Frontal cortex (tissue), 4 donors: ENCODE data around the gene RASGRP4. TPM values are rescaled to one million over a fixed set of nuclear protein-coding genes. Genes with fewer than 3 reads are reported as not detected.
"Not testable (repeated sequence)": the region's sequence is repeated elsewhere in the genome, so short reads cannot be mapped to it uniquely, and the experiment has no call there.

Source experiments
- DNase-seq, 2 donors: peaks; one replicate each; pipeline ENCODE4 v3.0.0; 2012; ENCODE audit warnings: low spot score in 2 of 2
- FAIRE-seq: peaks from 2 replicates; lab custom pipeline; 2012; peaks lifted over from hg19 to GRCh38; lab: Jason Lieb, UNC
- total RNA-seq: library from RNA; depleted of rRNA; stranded (reverse); fragments of >200 nt; gene quantifications from one replicate; pipeline ENCODE4 v1.2.3, GENCODE V29; 2014
- donor health status: control.
- donor health status: control.
- donor health status: control.

RASGRP4 gene
- total RNA-seq = under 0.01 TPM

GRCh38 chr19:38425810-38426466, at the start of gene RASGRP4:
Gene RASGRP4 (minus strand): TSS chr19:38426219. CDS start chr19:38426091, 128 bp downstream.
- DNase-seq (no peak), FAIRE-seq (no peak)

- FAIRE-seq = no peak
- DNase-seq = no peak
Observed at GRCh38 chr19:38475176-38475575, 49.2 kb upstream of the RASGRP4 start.

DNA sequence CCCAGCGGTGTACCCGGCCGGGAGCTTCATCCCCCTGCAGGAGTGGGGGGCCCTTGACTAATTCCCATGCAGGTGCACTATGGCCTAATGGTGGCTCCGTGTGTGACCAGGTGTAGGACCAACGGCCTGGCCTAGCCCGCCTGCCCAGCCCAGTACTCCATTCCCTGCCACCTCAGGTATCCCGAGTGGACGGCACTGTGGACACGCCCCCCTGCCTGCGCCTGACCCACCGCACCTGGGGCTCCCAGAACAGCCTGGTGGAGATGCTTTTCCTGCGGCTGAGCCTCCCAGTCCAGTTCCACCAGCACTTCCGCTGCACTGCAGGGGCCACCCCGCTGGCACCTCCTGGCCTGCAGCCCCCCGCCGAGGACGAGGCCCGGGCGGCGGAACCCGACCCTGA, 47.2 kb upstream of the RASGRP4 start:
- DNase-seq (no peak), FAIRE-seq (no peak)

- FAIRE-seq = not testable (repeated sequence)
Observed at GRCh38 chr19:38472725-38473124, 46.7 kb upstream of the RASGRP4 start.

GRCh38 chr19:38470788-38471480, 44.9 kb upstream of the RASGRP4 start:
- DNase-seq (no peak), FAIRE-seq (no peak)

More at GRCh38 chr19:38472725-38473124, 46.7 kb upstream of the RASGRP4 start:
- DNase-seq = not testable (repeated sequence)

DNA sequence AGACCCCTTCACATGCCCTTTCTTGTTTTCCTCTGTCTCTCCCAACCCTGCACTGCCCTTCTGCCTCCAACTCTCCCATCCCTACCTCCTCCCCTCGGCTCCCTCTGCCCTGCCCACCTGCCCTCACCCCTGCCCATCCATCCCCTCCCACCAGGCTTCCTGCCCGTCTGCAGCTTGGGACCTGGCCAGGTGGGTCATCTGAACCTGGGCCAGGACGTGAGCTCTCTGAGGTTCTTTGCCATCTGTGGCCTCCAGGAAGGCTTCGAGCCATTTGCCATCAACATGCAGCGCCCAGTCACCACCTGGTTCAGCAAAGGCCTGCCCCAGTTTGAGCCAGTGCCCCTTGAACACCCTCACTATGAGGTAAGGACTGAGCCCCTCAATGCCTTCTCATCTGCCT, 43.1 kb upstream of the RASGRP4 start:
- no peak for FAIRE-seq

DNA sequence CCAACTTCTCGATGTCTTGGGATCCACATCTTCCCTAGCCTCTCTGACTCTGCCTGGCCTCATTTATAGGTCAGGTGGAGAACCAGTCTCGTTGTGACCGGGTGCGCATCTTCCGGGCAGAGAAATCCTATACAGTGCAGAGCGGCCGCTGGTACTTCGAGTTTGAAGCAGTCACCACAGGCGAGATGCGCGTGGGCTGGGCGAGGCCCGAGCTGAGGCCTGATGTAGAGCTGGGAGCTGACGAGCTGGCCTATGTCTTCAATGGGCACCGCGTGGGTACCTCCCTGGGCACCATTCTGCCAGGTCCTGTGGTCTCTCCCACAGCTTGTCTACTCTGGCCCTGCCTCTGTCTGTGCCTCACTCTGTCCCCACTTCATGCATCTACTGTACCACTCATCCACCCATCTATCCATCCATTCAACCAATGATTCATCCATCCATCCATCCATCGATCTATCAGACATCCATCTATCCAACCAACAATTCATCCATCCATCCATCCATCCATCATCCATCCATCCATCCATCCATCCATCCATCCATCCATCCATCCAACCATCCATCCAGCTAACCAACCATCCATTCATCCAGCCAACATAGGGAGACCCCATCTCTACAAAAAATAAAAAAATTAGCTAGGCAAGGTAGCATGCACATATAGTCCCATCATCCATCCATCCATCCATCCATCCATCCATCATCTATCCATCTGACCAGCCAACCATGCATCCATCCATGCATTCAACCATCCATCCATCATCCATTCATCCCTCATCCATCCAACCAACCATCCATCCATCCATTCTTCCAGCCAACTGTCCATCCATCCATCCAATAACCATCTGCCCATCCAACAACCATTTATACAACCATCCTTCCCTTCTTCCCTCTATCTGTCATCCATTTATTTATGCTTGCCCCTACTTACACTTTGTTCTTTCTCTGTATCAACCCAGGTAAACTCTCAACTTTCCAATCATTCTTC, 41.8 kb upstream of the RASGRP4 start:
- no peak for FAIRE-seq

More for the DNA sequence above, 43.1 kb upstream of the RASGRP4 start:
- no peak for DNase-seq

GRCh38 chr19:38466050-38466449, 40.0 kb upstream of the RASGRP4 start:
- DNase-seq (no peak), FAIRE-seq (no peak)

More for the DNA sequence above, 41.8 kb upstream of the RASGRP4 start:
- no peak for DNase-seq

DNA sequence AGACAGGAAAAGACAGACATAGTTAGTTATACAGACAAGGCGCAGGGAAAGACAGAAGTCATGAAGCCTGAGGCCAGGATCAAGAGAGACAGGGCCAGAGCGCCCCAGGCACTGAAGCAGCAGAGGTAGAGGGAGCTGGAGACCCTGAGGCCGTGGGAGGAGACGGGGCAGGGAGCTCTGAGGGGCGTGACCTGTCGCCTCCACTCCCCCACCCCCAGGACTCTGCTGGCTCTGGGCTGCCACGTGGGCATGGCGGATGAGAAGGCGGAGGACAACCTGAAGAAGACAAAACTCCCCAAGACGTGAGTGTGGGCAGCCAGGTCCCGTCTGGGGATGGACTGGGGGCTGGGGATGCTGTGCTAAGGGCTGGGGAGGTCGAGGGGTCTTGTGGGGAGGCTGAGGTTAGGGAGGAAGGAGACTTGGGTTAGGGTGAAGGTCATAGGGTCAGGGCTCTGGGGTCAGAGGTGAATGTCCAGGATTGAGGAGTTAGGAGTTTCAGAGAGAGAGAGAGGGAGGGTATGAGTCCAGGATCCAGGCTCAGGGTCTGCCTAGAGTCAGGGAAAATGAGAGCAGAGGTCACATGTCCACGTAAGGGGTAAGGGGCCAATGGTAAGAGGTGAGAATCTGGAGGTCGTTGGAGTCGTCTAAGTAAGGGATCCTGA, 38.5 kb upstream of the RASGRP4 start:
- FAIRE-seq (no peak), DNase-seq (no peak)

- DNase-seq = no peak
- FAIRE-seq = no peak
Observed at GRCh38 chr19:38463365-38463764, 37.3 kb upstream of the RASGRP4 start.

GRCh38 chr19:38458991-38459390, 33.0 kb upstream of the RASGRP4 start:
- FAIRE-seq (no peak), DNase-seq (no peak)

- FAIRE-seq = no peak
- DNase-seq = no peak
Observed at GRCh38 chr19:38457690-38458405, 31.8 kb upstream of the RASGRP4 start.

GRCh38 chr19:38457202-38457601, 31.2 kb upstream of the RASGRP4 start:
- FAIRE-seq = no peak
- DNase-seq = no peak

DNA sequence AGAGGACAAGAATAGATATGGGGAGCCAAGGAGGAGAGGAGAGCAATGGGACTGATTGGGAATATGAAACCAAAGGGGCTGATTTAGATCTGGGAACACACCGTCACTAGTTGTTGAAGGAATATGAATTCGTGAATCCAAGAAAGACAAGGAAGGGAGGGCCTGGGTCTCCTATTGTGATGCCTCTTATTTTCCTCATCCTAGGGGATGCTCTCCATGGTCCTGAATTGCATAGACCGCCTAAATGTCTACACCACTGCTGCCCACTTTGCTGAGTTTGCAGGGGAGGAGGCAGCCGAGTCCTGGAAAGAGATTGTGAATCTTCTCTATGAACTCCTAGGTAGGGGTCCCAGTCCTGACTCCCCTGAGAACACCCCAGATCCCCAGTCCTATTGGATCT, 29.0 kb upstream of the RASGRP4 start:
- no peak for FAIRE-seq

GRCh38 chr19:38453596-38453995, 27.6 kb upstream of the RASGRP4 start:
- DNase-seq (no peak), FAIRE-seq (no peak)

More for the DNA sequence above, 29.0 kb upstream of the RASGRP4 start:
- DNase-seq = no peak

DNA sequence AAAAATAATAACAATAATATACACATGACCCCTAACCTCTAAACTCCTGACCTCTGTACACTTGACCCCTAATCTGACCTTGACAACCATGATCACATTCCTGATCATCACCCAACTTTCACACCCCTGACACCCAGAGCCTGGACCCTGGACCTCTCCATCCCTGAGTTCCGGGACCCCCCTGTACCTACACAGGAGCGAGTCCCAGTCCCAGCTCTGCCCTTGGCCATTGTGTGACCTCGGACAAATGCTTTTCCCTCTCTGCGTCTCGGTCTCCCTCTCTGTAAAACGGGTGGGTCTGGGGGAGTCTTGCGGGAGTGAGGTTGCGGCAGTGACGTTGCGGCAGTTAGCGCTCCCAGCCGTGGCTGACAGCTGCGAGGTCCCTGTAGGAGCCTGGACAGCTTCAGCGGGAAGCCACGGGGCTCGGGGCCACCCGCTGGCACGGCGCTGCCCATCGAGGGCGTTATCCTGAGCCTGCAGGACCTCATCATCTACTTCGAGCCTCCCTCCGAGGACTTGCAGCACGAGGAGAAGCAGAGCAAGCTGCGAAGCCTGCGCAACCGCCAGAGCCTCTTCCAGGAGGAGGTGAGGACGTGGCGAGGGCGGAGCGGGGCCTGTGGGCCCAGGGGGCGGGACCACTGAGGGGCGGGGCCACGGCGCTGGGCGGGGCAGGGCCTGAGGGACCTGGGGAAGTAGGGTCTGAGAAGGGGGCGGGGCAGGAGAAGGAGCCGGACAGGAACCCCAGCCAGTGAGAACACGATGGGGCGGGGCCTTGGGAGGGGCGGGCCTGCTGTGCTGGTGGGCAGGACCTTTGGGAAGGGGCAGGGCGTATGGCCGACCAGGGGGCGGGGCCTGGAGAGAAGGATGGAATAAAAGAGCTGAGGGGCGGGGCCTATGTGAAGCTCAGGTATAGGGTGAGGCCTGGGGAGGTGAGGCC, 26.7 kb upstream of the RASGRP4 start:
- FAIRE-seq (no peak), DNase-seq (no peak)

- FAIRE-seq (no peak), DNase-seq (no peak)
Observed at GRCh38 chr19:38451629-38452028, 25.6 kb upstream of the RASGRP4 start.

DNA sequence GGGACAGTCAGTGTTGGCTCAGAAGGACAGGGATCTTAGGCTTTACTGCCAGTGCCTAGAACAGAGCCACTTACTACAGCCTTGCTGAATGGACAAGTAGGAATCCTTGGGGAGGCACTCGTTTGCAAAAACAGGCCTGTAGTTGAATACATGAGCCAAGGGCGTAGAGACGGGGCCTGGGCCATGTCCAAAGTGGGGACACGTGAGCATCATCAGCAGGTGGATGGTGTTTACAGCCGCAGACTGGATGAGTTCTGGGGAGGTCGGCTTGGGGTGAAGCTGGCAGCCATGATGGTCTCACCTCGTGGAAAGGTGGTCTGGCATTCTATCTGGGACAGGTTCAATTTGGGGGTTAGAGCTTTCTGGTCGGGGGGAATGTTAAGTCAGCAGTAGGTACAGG, 25.0 kb upstream of the RASGRP4 start:
- FAIRE-seq (no peak), DNase-seq (no peak)
